OCI-M1 (cell line): ENCODE measurements around the gene ANXA2R.
"Not testable (repeated sequence)": the region's sequence is repeated elsewhere in the genome, so short reads cannot be mapped to it uniquely, and the experiment has no call there.

Experiments
- DNase-seq: peaks from one replicate; lab custom pipeline; 2025; lab: John Stamatoyannopoulos, UW

The ANXA2R gene, protein sequence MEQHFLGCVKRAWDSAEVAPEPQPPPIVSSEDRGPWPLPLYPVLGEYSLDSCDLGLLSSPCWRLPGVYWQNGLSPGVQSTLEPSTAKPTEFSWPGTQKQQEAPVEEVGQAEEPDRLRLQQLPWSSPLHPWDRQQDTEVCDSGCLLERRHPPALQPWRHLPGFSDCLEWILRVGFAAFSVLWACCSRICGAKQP

GRCh38 chr5:43040287-43041098 is at the start of gene ANXA2R:
Gene ANXA2R, minus strand, starts transcription at chr5:43040319. Its CDS starts 273 bp downstream, at chr5:43040046.
- peak; percentile 99 for DNase-seq

- DNase-seq: not testable (repeated sequence)
These were observed 46.2 kb upstream of the ANXA2R start for GRCh38 chr5:43086118-43086908.

DNA sequence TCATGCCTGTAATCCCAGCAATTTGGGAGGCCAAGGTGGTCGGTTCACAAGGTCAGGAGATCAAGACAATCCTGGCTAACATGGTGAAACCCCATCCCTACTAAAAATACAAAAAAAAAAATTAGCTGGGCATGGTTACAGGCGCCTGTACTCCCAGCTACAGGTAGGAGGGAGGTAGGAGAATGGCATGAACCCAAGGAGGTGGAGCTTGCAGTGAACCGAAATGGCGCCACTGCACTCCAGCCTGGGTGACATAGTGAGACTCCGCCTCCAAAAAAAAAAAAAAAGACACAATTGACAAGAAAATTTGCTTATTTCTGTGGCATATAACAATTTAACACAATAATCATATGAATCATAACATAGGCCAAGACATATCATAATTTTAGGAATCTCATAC is 45.3 kb upstream of the ANXA2R start:
- no peak for DNase-seq

DNA sequence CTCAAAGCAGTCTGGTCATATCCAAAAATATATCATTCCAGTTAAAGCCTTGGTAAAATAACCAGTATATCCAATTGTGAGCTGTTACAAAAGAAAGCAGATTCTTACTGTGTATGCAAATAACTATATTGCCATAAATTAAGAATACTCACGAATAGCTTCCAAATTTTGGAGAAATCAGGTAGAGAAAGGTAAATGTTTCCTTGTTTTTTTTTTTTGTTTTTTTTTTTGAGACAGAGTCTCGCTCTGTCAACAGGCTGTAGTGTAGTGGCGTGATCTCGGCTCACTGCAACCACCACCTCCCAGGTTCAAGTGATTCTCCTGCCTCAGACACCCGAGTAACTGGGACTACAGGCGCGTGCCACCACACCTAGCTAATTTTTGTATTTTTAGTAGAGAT is 44.3 kb upstream of the ANXA2R start:
- peak; percentile 22 for DNase-seq

GRCh38 chr5:43081345-43081744 is 41.2 kb upstream of the ANXA2R start:
- DNase-seq: peak; percentile 52

GRCh38 chr5:43078956-43079355 is 38.8 kb upstream of the ANXA2R start:
- no peak for DNase-seq

GRCh38 chr5:43077446-43078191 is 37.5 kb upstream of the ANXA2R start:
- not testable (repeated sequence) for DNase-seq

DNA sequence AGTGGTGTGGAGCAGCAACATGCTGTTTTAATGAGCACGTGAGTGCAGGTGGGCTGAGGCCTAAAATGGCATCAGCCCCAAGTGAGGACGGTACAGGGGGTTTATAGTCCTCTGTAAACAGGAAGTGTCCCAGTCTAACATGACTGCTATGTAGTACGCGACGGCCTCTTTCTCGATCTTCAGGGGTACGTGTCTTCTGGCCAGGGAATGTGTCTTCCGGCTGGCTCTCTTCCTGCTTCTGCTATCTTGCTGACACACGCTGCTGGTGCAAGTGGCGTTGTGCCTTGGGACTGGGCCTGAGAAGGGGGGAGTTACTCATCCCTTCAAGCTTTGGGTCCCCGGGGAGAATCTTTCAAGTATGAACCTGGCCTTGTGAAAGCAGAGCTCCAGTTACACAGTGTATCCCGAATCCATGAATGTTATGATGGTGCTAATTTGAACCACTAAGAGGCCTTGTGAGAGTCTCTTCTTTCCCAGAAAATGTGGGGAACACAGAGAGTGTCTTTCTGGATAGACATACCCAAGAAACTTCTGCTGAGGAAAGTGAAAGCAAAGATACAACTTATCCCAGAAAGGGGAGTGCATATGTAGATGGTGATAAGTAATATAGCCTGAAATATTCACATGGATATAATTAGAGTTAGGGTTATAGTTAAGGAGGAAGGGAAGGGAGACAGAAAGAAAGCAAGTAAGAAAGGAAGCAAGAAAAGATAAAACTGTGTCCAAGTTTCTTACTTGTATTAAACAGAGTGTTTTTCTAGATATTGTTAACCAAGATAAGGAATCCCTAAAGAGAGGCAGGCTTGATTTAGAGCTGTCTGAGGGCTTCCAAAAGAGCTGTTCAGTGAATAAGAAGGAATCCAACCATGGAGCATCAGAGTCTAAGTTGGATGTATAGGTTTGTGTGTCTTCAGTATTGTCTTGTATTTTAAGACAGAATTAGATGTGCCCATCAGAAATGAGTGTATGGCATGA is 35.5 kb upstream of the ANXA2R start:
- DNase-seq: peak; percentile 92

- no peak for DNase-seq
These were observed 34.8 kb upstream of the ANXA2R start for GRCh38 chr5:43074987-43075318.

DNA sequence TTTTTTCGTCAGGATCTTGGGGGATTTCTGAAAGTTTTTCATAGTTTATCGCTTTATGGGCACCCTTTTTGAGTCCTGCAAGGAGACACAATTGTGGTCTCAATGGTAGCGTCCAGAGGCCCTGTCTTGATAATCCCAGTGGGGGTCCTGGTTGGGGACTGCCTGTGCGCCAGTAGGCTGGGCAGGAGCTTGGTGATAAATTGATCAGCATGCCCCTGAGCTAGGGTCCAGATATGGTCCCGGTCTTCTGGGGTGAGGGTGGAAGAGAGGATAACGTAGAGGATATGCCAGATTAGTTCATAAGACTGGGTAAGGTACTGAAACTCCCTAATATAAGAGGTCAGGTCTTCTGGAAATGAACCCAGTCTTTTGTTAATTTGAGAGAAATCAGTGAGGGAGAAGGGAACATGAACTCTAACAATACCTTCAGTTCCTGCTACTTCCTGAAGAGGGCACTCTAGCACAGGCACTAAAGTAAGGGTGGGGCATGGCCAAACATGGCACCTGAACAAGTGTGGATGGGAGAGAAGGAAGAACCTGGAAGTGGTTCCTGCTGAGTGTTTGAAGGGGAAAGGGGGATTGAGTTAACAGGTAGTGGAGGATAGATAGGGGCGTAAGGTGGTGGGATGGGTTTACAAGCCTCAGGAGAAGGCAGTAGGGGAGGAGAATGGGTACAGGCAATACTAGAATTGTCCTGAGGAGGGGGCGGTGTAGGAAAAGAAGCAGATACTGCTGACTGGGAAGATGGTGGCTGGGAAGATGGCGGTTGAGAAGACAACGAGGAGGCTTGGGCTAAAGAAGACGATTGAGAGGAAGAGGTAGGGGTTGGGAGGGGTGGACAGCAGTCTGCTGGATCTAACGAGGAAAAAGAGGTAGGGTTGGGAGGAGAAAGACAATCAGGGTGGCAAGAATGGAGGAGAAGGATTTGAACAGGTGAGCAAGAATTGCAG is 33.8 kb upstream of the ANXA2R start:
- DNase-seq: peak; percentile 87

GRCh38 chr5:43069401-43069720 is 29.2 kb upstream of the ANXA2R start:
- not testable (repeated sequence) for DNase-seq

DNA sequence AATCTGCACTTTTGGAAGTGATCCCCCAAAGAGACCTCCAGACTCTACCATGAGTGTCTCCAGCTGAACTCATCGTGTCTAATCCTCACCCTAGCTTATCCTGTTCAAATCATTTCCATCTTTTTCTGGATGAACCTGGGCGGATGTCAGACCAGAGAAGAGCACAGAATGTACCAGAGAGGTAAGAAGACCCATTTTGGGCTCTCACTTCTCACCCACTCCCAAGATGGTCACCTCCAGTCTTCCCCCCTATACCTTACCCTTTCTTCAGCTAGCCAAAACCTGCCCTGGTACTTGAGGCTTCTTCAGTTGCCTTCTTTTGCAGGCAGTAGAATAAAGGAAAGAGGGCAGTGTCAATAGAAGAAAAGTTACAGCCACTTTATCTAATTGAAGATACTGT is 27.9 kb upstream of the ANXA2R start:
- no peak for DNase-seq

DNA sequence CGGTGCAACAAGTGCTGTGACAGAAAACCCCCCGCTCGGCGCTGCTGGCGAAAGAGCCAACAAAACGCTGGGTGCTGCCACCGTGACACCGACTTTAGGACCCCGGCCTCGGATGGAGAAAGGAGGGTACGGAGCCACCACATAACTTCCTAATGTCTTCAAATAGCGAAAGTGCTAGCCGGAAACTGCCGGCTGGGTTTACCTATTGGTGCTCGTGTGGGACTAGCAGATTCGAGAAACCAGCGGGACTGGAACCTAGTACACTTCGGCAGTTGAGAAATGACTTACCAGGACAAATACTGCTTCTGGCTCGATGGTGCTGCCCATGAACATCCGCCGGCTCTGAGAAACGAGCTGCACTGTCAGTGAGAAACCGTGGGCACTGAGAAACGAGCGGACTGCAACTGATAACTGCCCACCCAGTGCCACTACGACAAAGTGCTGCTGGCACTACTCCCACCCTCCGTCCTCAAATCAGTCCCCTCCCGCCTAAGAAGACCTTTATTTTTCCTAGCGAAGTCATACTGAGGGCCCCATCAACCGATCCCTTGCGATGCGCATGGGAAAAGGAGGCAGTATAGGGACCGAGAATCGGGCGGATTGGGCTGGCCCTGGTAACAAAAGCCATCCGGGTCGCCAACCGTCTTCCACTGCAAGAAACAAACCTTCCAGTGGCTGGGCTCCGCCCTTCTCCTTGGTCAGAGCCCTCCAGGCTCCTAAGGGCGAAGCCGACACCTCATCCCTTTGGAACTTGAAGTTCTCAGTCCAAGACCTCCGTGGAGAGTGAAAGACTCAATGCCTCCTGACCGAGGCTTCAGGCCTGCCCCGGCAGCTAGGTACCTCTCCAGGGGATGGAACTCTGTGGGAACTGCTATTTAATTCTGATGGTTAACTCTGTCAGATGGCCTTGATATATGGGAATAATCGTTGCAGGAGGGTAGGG is 27.0 kb upstream of the ANXA2R start:
- peak; percentile 93 for DNase-seq

GRCh38 chr5:43065948-43066798 is 26.1 kb upstream of the ANXA2R start:
- peak; percentile 90 for DNase-seq

GRCh38 chr5:43065387-43065947 is 25.3 kb upstream of the ANXA2R start:
- peak; percentile 73 for DNase-seq

DNA sequence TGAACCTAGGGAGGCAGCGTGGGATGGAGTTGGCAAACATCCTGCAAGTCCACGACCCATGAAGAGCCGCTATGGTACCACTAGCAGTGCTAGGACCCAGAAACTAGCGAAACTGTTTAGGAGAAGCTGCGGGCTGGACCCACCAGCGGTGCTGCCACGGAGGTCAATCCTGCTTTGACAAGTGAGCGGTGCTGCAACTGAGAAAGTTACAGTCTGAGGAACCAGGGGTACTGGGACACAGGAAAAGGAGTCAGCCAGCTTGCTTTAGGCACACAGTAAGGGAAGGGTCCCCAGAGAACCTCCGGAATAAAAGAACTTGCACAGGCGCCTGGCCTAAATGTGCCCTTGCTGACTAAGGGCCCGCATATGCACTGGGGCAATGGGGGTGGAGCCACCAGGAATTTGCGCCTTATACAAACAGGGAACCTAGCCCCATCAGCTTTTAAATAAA is 23.6 kb upstream of the ANXA2R start:
- DNase-seq: no peak

DNA sequence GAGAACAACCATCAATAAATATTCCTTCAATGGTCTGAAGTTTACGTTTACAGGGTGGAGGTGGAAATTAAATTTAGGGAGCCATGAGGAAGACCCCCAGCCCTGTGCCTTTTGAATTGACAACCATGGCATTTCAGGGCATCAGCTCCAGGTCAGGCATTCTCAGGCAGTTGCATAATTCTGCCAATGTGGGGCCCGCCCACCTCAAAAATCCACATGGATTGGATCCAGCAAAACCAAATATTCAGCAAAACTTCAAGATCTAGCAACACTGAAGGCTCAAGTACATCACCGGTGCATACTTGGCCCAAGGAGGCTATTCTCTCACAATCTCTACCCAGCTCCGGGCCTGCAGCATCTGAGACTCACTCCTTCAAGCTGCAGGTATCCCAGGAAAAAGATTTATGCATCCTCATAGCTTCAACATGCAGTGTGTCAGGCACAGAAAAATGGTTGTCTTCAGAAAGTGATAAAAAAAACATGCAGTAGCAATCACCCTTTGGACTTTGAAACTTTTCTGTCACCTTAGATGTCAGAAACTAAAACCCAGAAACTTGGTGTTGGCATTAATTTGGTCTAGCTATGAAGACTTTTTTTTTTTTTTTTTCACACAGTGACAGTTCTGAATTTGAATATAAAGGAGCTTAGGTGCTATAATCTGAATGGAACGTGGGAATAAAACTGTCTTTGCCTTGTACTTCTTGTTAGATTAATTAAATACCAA is 21.4 kb upstream of the ANXA2R start:
- DNase-seq: no peak
